PC-3 (cell line): ENCODE measurements around the gene CALML6. TPM values are rescaled to one million over a fixed set of nuclear protein-coding genes. Genes with fewer than 3 reads are reported as not detected.

Experiments used
- ATAC-seq: fragments of 200-7000 bp; cut with Tn5 transposase; 2 replicates; pipeline ENCODE4 v1.9.1; 2020; ENCODE audit warnings: mild to moderate bottlenecking, moderate library complexity
- Bru-seq: library from RNA; stranded (reverse); fragments of 400-500 nt; gene quantifications from one replicate; lab custom pipeline; 2021; lab: Mats Ljungman, UMichigan
- BruChase-seq, 2 experiments: library from RNA; stranded (reverse); fragments of 400-500 nt; gene quantifications; one replicate each; lab custom pipeline; 2021; lab: Mats Ljungman, UMichigan
- BruUV-seq: library from RNA; stranded (reverse); fragments of 400-500 nt; replicated peaks from 2 replicates; lab custom pipeline; 2021; lab: Mats Ljungman, UMichigan
- CTCF ChIA-PET: fragments of 300-600 bp; sonication (Branson Sonifier 250); formaldehyde crosslinking; loops from one replicate; lab custom pipeline; 2022; ENCODE audit warnings: antibody characterized with exemption; lab: Charles Lee
- POLR2A ChIA-PET: fragments of 300-600 bp; sonication (Branson Sonifier 250); formaldehyde crosslinking; loops from one replicate; lab custom pipeline; 2022; ENCODE audit warnings: antibody characterized with exemption; ENCODE audit not compliant: unreplicated experiment; lab: Charles Lee
- DNase-seq: peaks from one replicate; pipeline ENCODE4 v3.0.0-alpha.2; 2015
- H2AFZ ChIP-seq: fragments of 300-600 bp; sonication (generic); 2 replicates; pipeline ENCODE4 v1.6.0; 2016; ENCODE audit warnings: antibody characterized with exemption, low read length
- H3F3A ChIP-seq: fragments of 300-600 bp; sonication (generic); one replicate; pipeline ENCODE4 v1.6.0; 2017; ENCODE audit warnings: antibody characterized with exemption, low read length, control low read depth, mild to moderate bottlenecking; ENCODE audit not compliant: unreplicated experiment
- H3K27ac ChIP-seq: fragments of 300-600 bp; sonication (generic); 2 replicates; pipeline ENCODE4 v1.5.1; 2016; ENCODE audit warnings: mild to moderate bottlenecking, low read length
- H3K27me3 ChIP-seq: fragments of 300-600 bp; sonication (generic); 2 replicates; pipeline ENCODE4 v1.6.1; 2016; ENCODE audit warnings: low read length, mixed read lengths
- H3K36me3 ChIP-seq: fragments of 300-600 bp; sonication (generic); 2 replicates; pipeline ENCODE4 v1.6.1; 2016; ENCODE audit warnings: low read depth, mixed run types, low read length, mixed read lengths
- H3K4me1 ChIP-seq: fragments of 300-600 bp; sonication (generic); 2 replicates; pipeline ENCODE4 v1.5.1; 2016; ENCODE audit warnings: low read length; ENCODE audit not compliant: insufficient read depth
- H3K4me2 ChIP-seq: fragments of 300-600 bp; sonication (generic); 2 replicates; pipeline ENCODE4 v1.6.0; 2016; ENCODE audit warnings: low read length
- H3K4me3 ChIP-seq: fragments of 300-600 bp; sonication (generic); 2 replicates; pipeline ENCODE4 v1.5.1; 2016; ENCODE audit warnings: mild to moderate bottlenecking, low read length, mixed read lengths
- H3K79me2 ChIP-seq: fragments of 300-600 bp; sonication (generic); 2 replicates; pipeline ENCODE4 v1.6.1; 2017; ENCODE audit warnings: low read length, mixed read lengths
- H3K9ac ChIP-seq: fragments of 300-600 bp; sonication (generic); 2 replicates; pipeline ENCODE4 v1.6.0; 2016; ENCODE audit warnings: mild to moderate bottlenecking, low read length
- H3K9me2 ChIP-seq: fragments of 300-600 bp; sonication (generic); replicated peaks from 2 replicates; pipeline ENCODE4 v1.6.1; 2016; ENCODE audit warnings: mixed run types, low read length, mixed read lengths
- H3K9me3 ChIP-seq: fragments of 300-600 bp; sonication (generic); 2 replicates; pipeline ENCODE4 v1.6.1; 2016; ENCODE audit warnings: low read length, mixed read lengths
- H4K20me1 ChIP-seq: fragments of 300-600 bp; sonication (generic); 2 replicates; pipeline ENCODE4 v1.6.1; 2016; ENCODE audit warnings: low read length, mixed read lengths
- CTCF ChIP-seq: fragments of 300-600 bp; sonication (generic); conservative IDR thresholded peaks from 2 replicates; pipeline ENCODE4 v1.5.1; 2017; ENCODE audit warnings: antibody characterized with exemption, low read depth, mild to moderate bottlenecking, low read length
- EZH2 ChIP-seq: fragments of 300-600 bp; sonication (generic); IDR thresholded peaks from one replicate; pipeline ENCODE4 v1.6.1; 2017; ENCODE audit warnings: antibody characterized with exemption, mild to moderate bottlenecking, low read length; ENCODE audit not compliant: unreplicated experiment
- EZH2phosphoT487 ChIP-seq: fragments of 300-600 bp; sonication (generic); IDR thresholded peaks from 2 replicates; pipeline ENCODE4 v1.6.1; 2018; ENCODE audit warnings: mild to moderate bottlenecking, antibody characterized with exemption, low read length, borderline replicate concordance
- intact Hi-C: fragments of 100-400 bp; cut with micrococcal nuclease; formaldehyde crosslinking; loops from 2 replicates; pipeline ENCODE4 v1.9.0; 2023
- long read RNA-seq: library from polyadenylated mRNA; unstranded; transcript quantifications from one replicate; pipeline ENCODE4 v2.0.0, GENCODE V29; 2021; ENCODE audit not compliant: unreplicated experiment
- total RNA-seq: library from RNA; depleted of rRNA; stranded (reverse); fragments of >200 nt; gene quantifications from 2 replicates; pipeline ENCODE4 v1.2.3, GENCODE V29; 2014; rRNA removed

CALML6 gene
- total RNA-seq (1.7 and 3.0 TPM in 2 replicates), Bru-seq, nascent RNA (percentile 38 among the genes with signal in this experiment), BruChase-seq, experiment 1, labeled RNA remaining after a 6-hour chase (percentile 34 among the genes with signal in this experiment), BruChase-seq, experiment 2, labeled RNA remaining after a 2-hour chase (percentile 39 among the genes with signal in this experiment)
- long read RNA-seq, partial matches to known transcripts = 2 of 2 reads
- long read RNA-seq, other reads (novel, unspliced or antisense) = 0 of 2 reads

- no peak within 1 kb of the TSS for H3K9ac ChIP-seq
- no peak within 1 kb of the TSS for H3K4me3 ChIP-seq
- peaks cover 15% of the 10 kb centered on the region for H3K4me1 ChIP-seq
- H3K9me2 ChIP-seq = no peaks in the 10 kb centered on the region
- CTCF ChIA-PET = no interaction called here
- POLR2A ChIA-PET = interaction anchor here (0.6 kb wide), 1 partner anchor 45 kb away, joined by 6 read pairs; no protein-coding TSS in a partner anchor
- H2AFZ ChIP-seq = no peak within 1 kb of the TSS
- no peak within 1 kb of the TSS for H3K4me2 ChIP-seq
- DNase-seq = no peak
- TF ChIP-seq EZH2 (no peak), CTCF (no peak), EZH2phosphoT487 (no peak)
- no peak for ATAC-seq
- no peaks in the 10 kb centered on the region for H3K36me3 ChIP-seq
- no TSS peak for BruUV-seq
- no peaks in the 10 kb centered on the region for H4K20me1 ChIP-seq
- no peaks in the 10 kb centered on the region for H3K27me3 ChIP-seq
- intact Hi-C loops = no loop called here
- H3K27ac ChIP-seq = no peak within 1 kb of the TSS
- H3K79me2 ChIP-seq = no peaks in the 10 kb centered on the region
- no peaks in the 10 kb centered on the region for H3K9me3 ChIP-seq
- H3F3A ChIP-seq = no peaks in the 10 kb centered on the region
Measured at GRCh38 chr1:1914971-1915692, at the start of gene CALML6. CALML6 (plus strand) TSS chr1:1915260; CDS start chr1:1915281, 21 bp downstream.

GRCh38 chr1:1867164-1867563, 47.9 kb upstream of the CALML6 start:
- H3K9me3 ChIP-seq = no peaks in the 10 kb centered on the region
- H3K27ac ChIP-seq = no peak overlapping the region
- no peak for TF ChIP-seq EZH2phosphoT487
- TF ChIP-seq EZH2 = no peak
- TF ChIP-seq CTCF = no peak
- intact Hi-C loops = no loop called here
- H3K9me2 ChIP-seq = no peaks in the 10 kb centered on the region
- DNase-seq = no peak
- CTCF ChIA-PET = no interaction called here
- ATAC-seq = no peak
- BruUV-seq = no TSS peak
- H3K4me2 ChIP-seq = no peak overlapping the region
- no peak overlapping the region for H2AFZ ChIP-seq
- H3K36me3 ChIP-seq = peaks cover 12% of the 10 kb centered on the region
- H3K27me3 ChIP-seq = no peaks in the 10 kb centered on the region
- no peak overlapping the region for H3K4me3 ChIP-seq
- H3F3A ChIP-seq = peaks cover 4% of the 10 kb centered on the region
- no peak overlapping the region for H3K9ac ChIP-seq
- POLR2A ChIA-PET = no interaction called here
- H3K4me1 ChIP-seq = no peaks in the 10 kb centered on the region
- H3K79me2 ChIP-seq = peaks cover 100% of the 10 kb centered on the region
- peaks cover 72% of the 10 kb centered on the region for H4K20me1 ChIP-seq

GRCh38 chr1:1869469-1869868, 45.6 kb upstream of the CALML6 start:
- Histone ChIP-seq H4K20me1 (peaks cover 72% of the 10 kb centered on the region), H3K4me3 (no peak overlapping the region), H3K36me3 (peaks cover 29% of the 10 kb centered on the region), H3K9me3 (no peaks in the 10 kb centered on the region), H2AFZ (no peak overlapping the region), H3K9ac (no peak overlapping the region), H3K79me2 (peaks cover 100% of the 10 kb centered on the region), H3F3A (no peaks in the 10 kb centered on the region), H3K27me3 (no peaks in the 10 kb centered on the region), H3K4me1 (no peaks in the 10 kb centered on the region), H3K9me2 (no peaks in the 10 kb centered on the region), H3K4me2 (no peak overlapping the region), H3K27ac (no peak overlapping the region)
- DNase-seq (no peak), ATAC-seq (no peak; the same call in 1 of the 2 replicates)
- BruUV-seq = no TSS peak
- intact Hi-C loops = no loop called here
- POLR2A ChIA-PET = no interaction called here
- CTCF ChIA-PET = interaction anchor here (0.6 kb wide), 1 partner anchor 10 kb away, joined by 3 read pairs; no protein-coding TSS in a partner anchor
- TF ChIP-seq EZH2 (no peak), EZH2phosphoT487 (no peak), CTCF (no peak)
